ENCODE data around the gene CAMKMT.

Gene CAMKMT

DNA sequence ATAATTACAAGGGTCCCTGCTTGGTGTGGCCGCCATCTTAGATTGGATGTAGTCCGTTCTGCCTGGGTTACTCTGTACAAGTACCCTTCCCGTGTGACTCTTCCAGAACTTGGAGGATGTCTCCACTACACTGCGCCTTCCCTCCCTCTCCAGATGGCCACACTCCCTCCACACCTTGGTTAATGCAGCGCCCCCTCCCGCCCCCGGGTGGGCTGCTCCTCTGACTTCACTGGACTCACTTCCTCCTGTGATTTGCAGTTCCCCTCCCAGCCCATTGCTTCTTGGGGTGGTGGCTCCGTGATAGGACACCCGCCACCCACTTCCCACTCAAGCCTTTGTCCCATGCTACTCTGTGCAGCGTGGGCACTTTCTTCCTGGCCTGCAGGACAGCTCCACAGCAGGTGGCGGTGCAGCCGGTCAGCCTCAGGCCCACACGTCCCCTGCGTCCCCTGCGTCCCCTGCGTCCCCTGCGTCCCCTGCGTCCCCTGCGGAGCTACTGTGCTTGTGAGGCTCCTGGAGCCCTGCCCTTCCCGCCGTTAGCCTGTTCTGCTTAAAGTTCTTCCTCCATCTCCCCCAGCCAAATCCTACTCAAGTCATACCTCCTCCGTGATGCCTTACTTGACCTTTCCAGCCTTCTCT is 449.3 kb downstream of the CAMKMT start:
- H2AFZ ChIP-seq (ENCODE audit: low read length): no peak overlapping the region
- H3K36me3 ChIP-seq (replicated peaks; ENCODE audit: insufficient read depth, low read length): no peaks in the 10 kb centered on the region
- no peak overlapping the region for H3K27ac ChIP-seq (ENCODE audit: low read length)
- no peaks in the 10 kb centered on the region for H3K9me3 ChIP-seq (replicated peaks; ENCODE audit: insufficient read depth, low read length)
- no peaks in the 10 kb centered on the region for H3F3A ChIP-seq (ENCODE audit: insufficient read depth, low read length)
- H3K27me3 ChIP-seq (replicated peaks; ENCODE audit: insufficient read depth, low read length): no peaks in the 10 kb centered on the region
- no peak for TF ChIP-seq EZH2phosphoT487 (IDR thresholded peaks at IDR 0.05; ENCODE audit: low read length)
- no peak for TF ChIP-seq EZH2 (optimal IDR thresholded peaks at IDR 0.05; ENCODE audit: low read depth, low read length)
- TF ChIP-seq, protein P1, sequence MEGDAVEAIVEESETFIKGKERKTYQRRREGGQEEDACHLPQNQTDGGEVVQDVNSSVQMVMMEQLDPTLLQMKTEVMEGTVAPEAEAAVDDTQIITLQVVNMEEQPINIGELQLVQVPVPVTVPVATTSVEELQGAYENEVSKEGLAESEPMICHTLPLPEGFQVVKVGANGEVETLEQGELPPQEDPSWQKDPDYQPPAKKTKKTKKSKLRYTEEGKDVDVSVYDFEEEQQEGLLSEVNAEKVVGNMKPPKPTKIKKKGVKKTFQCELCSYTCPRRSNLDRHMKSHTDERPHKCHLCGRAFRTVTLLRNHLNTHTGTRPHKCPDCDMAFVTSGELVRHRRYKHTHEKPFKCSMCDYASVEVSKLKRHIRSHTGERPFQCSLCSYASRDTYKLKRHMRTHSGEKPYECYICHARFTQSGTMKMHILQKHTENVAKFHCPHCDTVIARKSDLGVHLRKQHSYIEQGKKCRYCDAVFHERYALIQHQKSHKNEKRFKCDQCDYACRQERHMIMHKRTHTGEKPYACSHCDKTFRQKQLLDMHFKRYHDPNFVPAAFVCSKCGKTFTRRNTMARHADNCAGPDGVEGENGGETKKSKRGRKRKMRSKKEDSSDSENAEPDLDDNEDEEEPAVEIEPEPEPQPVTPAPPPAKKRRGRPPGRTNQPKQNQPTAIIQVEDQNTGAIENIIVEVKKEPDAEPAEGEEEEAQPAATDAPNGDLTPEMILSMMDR (IDR thresholded peaks at IDR 0.05; ENCODE audit: low read length): no peak
- H3K4me3 ChIP-seq (ENCODE audit: low read length): no peak overlapping the region
- no peaks in the 10 kb centered on the region for H3K79me2 ChIP-seq (ENCODE audit: low read length)
- H4K20me1 ChIP-seq (ENCODE audit: insufficient read depth, low read length): no peaks in the 10 kb centered on the region
- no peaks in the 10 kb centered on the region for H3K9me2 ChIP-seq (replicated peaks; ENCODE audit: insufficient read depth, low read length)
- no peak overlapping the region for H3K4me2 ChIP-seq (ENCODE audit: low read depth, low read length)
- no peak overlapping the region for H3K9ac ChIP-seq (ENCODE audit: low read length)
- no peak for DNase-seq
- H3K4me1 ChIP-seq (ENCODE audit: low read length): no peaks in the 10 kb centered on the region

DNA sequence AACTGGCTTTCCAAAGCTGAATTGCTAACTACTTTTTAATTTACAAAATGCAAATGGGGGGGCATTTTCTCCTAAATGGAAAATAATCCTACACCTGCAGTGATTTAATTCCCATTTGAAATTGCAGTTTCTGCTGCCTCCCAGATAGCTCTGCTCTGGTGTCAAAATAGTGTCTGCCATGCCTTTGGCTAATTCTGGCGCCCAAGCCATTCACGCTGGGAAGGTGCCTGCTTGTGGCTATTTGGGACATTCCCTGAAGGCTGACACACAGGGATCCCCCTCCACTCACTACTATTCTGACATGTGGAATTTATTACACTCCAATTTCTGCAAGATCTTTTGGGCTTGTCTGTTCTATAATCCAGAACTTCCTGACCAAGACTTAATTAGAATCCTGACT is 451.4 kb downstream of the CAMKMT start:
- Histone ChIP-seq H4K20me1 (ENCODE audit: insufficient read depth, low read length) (no peaks in the 10 kb centered on the region), H3K4me3 (ENCODE audit: low read length) (no peak overlapping the region), H3K4me1 (ENCODE audit: low read length) (no peaks in the 10 kb centered on the region), H3K27me3 (replicated peaks; ENCODE audit: insufficient read depth, low read length) (no peaks in the 10 kb centered on the region), H3K9me3 (replicated peaks; ENCODE audit: insufficient read depth, low read length) (no peaks in the 10 kb centered on the region), H3K36me3 (replicated peaks; ENCODE audit: insufficient read depth, low read length) (no peaks in the 10 kb centered on the region), H3K9ac (ENCODE audit: low read length) (no peak overlapping the region), H2AFZ (ENCODE audit: low read length) (no peak overlapping the region), H3K9me2 (replicated peaks; ENCODE audit: insufficient read depth, low read length) (no peaks in the 10 kb centered on the region), H3F3A (ENCODE audit: insufficient read depth, low read length) (no peaks in the 10 kb centered on the region), H3K79me2 (ENCODE audit: low read length) (no peaks in the 10 kb centered on the region), H3K27ac (ENCODE audit: low read length) (no peak overlapping the region), H3K4me2 (ENCODE audit: low read depth, low read length) (no peak overlapping the region)
- TF ChIP-seq, protein P1 (IDR thresholded peaks at IDR 0.05; ENCODE audit: low read length): no peak
- TF ChIP-seq EZH2 (optimal IDR thresholded peaks at IDR 0.05; ENCODE audit: low read depth, low read length): no peak
- TF ChIP-seq EZH2phosphoT487 (IDR thresholded peaks at IDR 0.05; ENCODE audit: low read length): no peak
- DNase-seq: no peak

- Histone ChIP-seq H3K79me2 (ENCODE audit: low read length) (no peaks in the 10 kb centered on the region), H4K20me1 (ENCODE audit: insufficient read depth, low read length) (no peaks in the 10 kb centered on the region), H3K9ac (ENCODE audit: low read length) (no peak overlapping the region), H3K4me2 (ENCODE audit: low read depth, low read length) (no peak overlapping the region), H2AFZ (ENCODE audit: low read length) (no peak overlapping the region), H3K27ac (ENCODE audit: low read length) (no peak overlapping the region), H3F3A (ENCODE audit: insufficient read depth, low read length) (no peaks in the 10 kb centered on the region), H3K4me3 (ENCODE audit: low read length) (no peak overlapping the region), H3K4me1 (ENCODE audit: low read length) (no peaks in the 10 kb centered on the region), H3K36me3 (replicated peaks; ENCODE audit: insufficient read depth, low read length) (no peaks in the 10 kb centered on the region), H3K27me3 (replicated peaks; ENCODE audit: insufficient read depth, low read length) (no peaks in the 10 kb centered on the region), H3K9me2 (replicated peaks; ENCODE audit: insufficient read depth, low read length) (no peaks in the 10 kb centered on the region), H3K9me3 (replicated peaks; ENCODE audit: insufficient read depth, low read length) (no peaks in the 10 kb centered on the region)
- no peak for DNase-seq
- TF ChIP-seq EZH2phosphoT487 (IDR thresholded peaks at IDR 0.05; ENCODE audit: low read length) (no peak), EZH2 (optimal IDR thresholded peaks at IDR 0.05; ENCODE audit: low read depth, low read length) (no peak)
- TF ChIP-seq, protein P1 (IDR thresholded peaks at IDR 0.05; ENCODE audit: low read length): no peak
Measured at GRCh38 chr2:44813658-44814057, 451.9 kb downstream of the CAMKMT start.
